Testis (tissue), 2 donors: Measurements from ENCODE around the gene SENP7.

Source experiments
- CTCF ChIP-seq, 3 experiments: fragments of 450-650 bp in 2 of 3; fragments of 200-600 bp in 1 of 3; sonication (generic) in 1 of 3; IDR thresholded peaks; one replicate each; pipeline ENCODE4 v1.5.1; 2016 to 2019; ENCODE audit warnings: antibody characterized with exemption in 3 of 3, mild to moderate bottlenecking in 2 of 3, moderate library complexity in 1 of 3
- POLR2A ChIP-seq: fragments of 450-650 bp; IDR thresholded peaks from one replicate; pipeline ENCODE4 v1.6.1; 2017; ENCODE audit warnings: antibody characterized with exemption, mild to moderate bottlenecking, moderate library complexity

GRCh38 chr3:101484805-101485620 is 28.0 kb downstream of the SENP7 start:
- TF ChIP-seq POLR2A (no peak), CTCF (IDR thresholded peaks at IDR 0.05) (no peak)
